Ascending aorta (tissue), 2 donors: ENCODE results near the gene GALNT16. TPM values are rescaled to one million over a fixed set of nuclear protein-coding genes. Genes with fewer than 3 reads are reported as not detected.

Source experiments
- DNase-seq, 2 donors: peaks; one replicate each; pipeline ENCODE4 v3.0.0-alpha.2; 2019; ENCODE audit warnings: low spot score in 2 of 2
- H3K27ac ChIP-seq, 2 donors: fragments of 200-600 bp; sonication (generic); one replicate each; pipeline ENCODE4 v1.5.1; 2016 to 2017; ENCODE audit warnings: mild to moderate bottlenecking in 1 of 2
- H3K27me3 ChIP-seq: fragments of 200-600 bp; sonication (generic); one replicate; pipeline ENCODE4 v1.5.1; 2017
- H3K36me3 ChIP-seq, 2 donors: fragments of 200-600 bp; sonication (generic); one replicate each; pipeline ENCODE4 v1.5.1; 2016
- H3K4me1 ChIP-seq, 2 donors: fragments of 200-600 bp; sonication (generic); one replicate each; pipeline ENCODE4 v1.5.1; 2016 to 2017; ENCODE audit warnings: mild to moderate bottlenecking in 1 of 2
- H3K4me3 ChIP-seq, 2 donors: fragments of 200-600 bp; sonication (generic); one replicate each; pipeline ENCODE4 v1.5.1; 2016 to 2017; ENCODE audit warnings: mild to moderate bottlenecking in 1 of 2
- H3K9me3 ChIP-seq, 2 donors: fragments of 200-600 bp; sonication (generic); one replicate each; pipeline ENCODE4 v1.5.1; 2016
- CTCF ChIP-seq, 3 experiments: fragments of 200-600 bp in 2 of 3; fragments of 450-650 bp in 1 of 3; sonication (generic) in 2 of 3; IDR thresholded peaks; one replicate each; pipeline ENCODE4 v1.5.1; 2016 to 2019; ENCODE audit warnings: antibody characterized with exemption in 3 of 3, mild to moderate bottlenecking in 1 of 3, moderate library complexity in 1 of 3
- intact Hi-C: fragments of 100-400 bp; cut with DNase I; formaldehyde crosslinking; loops from one replicate; pipeline ENCODE4 v1.15.1; 2023
- total RNA-seq: library from RNA; depleted of rRNA; stranded (reverse); fragments of >200 nt; gene quantifications from one replicate; pipeline ENCODE4 v1.1.0, GENCODE V29; 2016

The GALNT16 gene
- total RNA-seq, 1 donor from 2014 or later = 38.0 TPM

GRCh38 chr14:69263771-69264170 is 3.8 kb downstream of the GALNT16 start:
- intact Hi-C loops = loop anchor here (1.0 to 2.0 kb wide), 2 partner anchors 93 to 135 kb away; partner anchors contain the start of genes ERH and SLC39A9
- H3K36me3 ChIP-seq = no peaks in the 10 kb centered on the region
- peaks cover 4 to 37% of the 10 kb centered on the region in 2 donors for H3K4me1 ChIP-seq
- H3K27me3 ChIP-seq = no peaks in the 10 kb centered on the region
- no peaks in the 10 kb centered on the region for H3K9me3 ChIP-seq
- peak overlapping the region; percentile 66 to 75 for H3K27ac ChIP-seq
- peak overlapping the region; percentile 19 to 22 for H3K4me3 ChIP-seq
- no peak for TF ChIP-seq CTCF (IDR thresholded peaks at IDR 0.05)
- peak in 1 of 2 donors; percentile 75 for DNase-seq

- peak overlapping the region in 1 of 2 donors; percentile 13 for H3K27ac ChIP-seq
- no peaks in the 10 kb centered on the region for H3K9me3 ChIP-seq
- peaks cover 0 to 17% of the 10 kb centered on the region in 2 donors for H3K4me1 ChIP-seq
- H3K4me3 ChIP-seq = no peak overlapping the region
- DNase-seq = no peak
- no peak for TF ChIP-seq CTCF (IDR thresholded peaks at IDR 0.05)
- intact Hi-C loops = no loop called here
- no peaks in the 10 kb centered on the region for H3K27me3 ChIP-seq
- H3K36me3 ChIP-seq = no peaks in the 10 kb centered on the region
These were observed 6.8 kb downstream of the GALNT16 start for GRCh38 chr14:69266572-69267345.

- intact Hi-C loops = no loop called here
- no peaks in the 10 kb centered on the region for H3K9me3 ChIP-seq
- DNase-seq = no peak
- H3K27ac ChIP-seq = no peak overlapping the region
- no peak overlapping the region for H3K4me3 ChIP-seq
- TF ChIP-seq CTCF (IDR thresholded peaks at IDR 0.05) = no peak
- H3K27me3 ChIP-seq = no peaks in the 10 kb centered on the region
- H3K4me1 ChIP-seq = peaks cover 0 to 12% of the 10 kb centered on the region in 2 donors
- H3K36me3 ChIP-seq = no peaks in the 10 kb centered on the region
These were observed 7.5 kb downstream of the GALNT16 start for GRCh38 chr14:69267492-69267891.

- TF ChIP-seq CTCF (IDR thresholded peaks at IDR 0.05) = no peak
- DNase-seq = no peak
- H3K9me3 ChIP-seq = no peaks in the 10 kb centered on the region
- intact Hi-C loops = no loop called here
- no peaks in the 10 kb centered on the region for H3K27me3 ChIP-seq
- H3K4me3 ChIP-seq = no peak overlapping the region
- peaks cover 0 to 5% of the 10 kb centered on the region in 2 donors for H3K4me1 ChIP-seq
- no peaks in the 10 kb centered on the region for H3K36me3 ChIP-seq
- peak overlapping the region; percentile 38 to 56 for H3K27ac ChIP-seq
These were observed 8.3 kb downstream of the GALNT16 start for GRCh38 chr14:69268223-69268622.

GRCh38 chr14:69268763-69269162 is 8.8 kb downstream of the GALNT16 start:
- Histone ChIP-seq H3K27me3 (no peaks in the 10 kb centered on the region), H3K4me1 (peaks cover 0 to 2% of the 10 kb centered on the region in 2 donors), H3K9me3 (no peaks in the 10 kb centered on the region), H3K4me3 (no peak overlapping the region), H3K36me3 (no peaks in the 10 kb centered on the region), H3K27ac (peak overlapping the region; percentile 38 to 56)
- no peak for TF ChIP-seq CTCF (IDR thresholded peaks at IDR 0.05)
- no peak for DNase-seq
- intact Hi-C loops = no loop called here
